Gastroesophageal sphincter (tissue), 2 donors: Measurements from ENCODE around the gene ZFYVE26.

Experiments
- POLR2A ChIP-seq, 2 donors: fragments of 450-650 bp; IDR thresholded peaks; one replicate each; pipeline ENCODE4 v1.6.1; 2017; ENCODE audit warnings: antibody characterized with exemption in 2 of 2, mild to moderate bottlenecking in 2 of 2, moderate library complexity in 1 of 2
- POLR2AphosphoS5 ChIP-seq: sonication (generic); formaldehyde crosslinking; IDR thresholded peaks from one replicate; pipeline ENCODE4 v1.6.1; 2017; ENCODE audit warnings: antibody characterized with exemption

GRCh38 chr14:67851785-67852410 is 35.5 kb upstream of the ZFYVE26 start:
- TF ChIP-seq POLR2A (IDR thresholded peaks at IDR 0.05) (no peak), POLR2AphosphoS5 (no peak)
